ENCODE data around the gene SKIDA1. TPM values are rescaled to one million over a fixed set of nuclear protein-coding genes. Genes with fewer than 3 reads are reported as not detected.

The SKIDA1 gene
- total RNA-seq, 4 donors from 2014 or later = 0.53 to 3.0 (median 1.2) TPM

GRCh38 chr10:21467633-21468032 is 57.8 kb downstream of the SKIDA1 start:
- WGBS = 100% methylated on average over 1 of the region's 1 CpG
- Histone ChIP-seq H3K36me3 (no peaks in the 10 kb centered on the region), H3K9me3 (no peaks in the 10 kb centered on the region), H3K27me3 (no peaks in the 10 kb centered on the region), H3K27ac (no peak overlapping the region), H3K4me1 (no peaks in the 10 kb centered on the region), H3K4me3 (no peak overlapping the region)
- TF ChIP-seq EP300 (IDR thresholded peaks at IDR 0.05) (no peak), POLR2AphosphoS5 (IDR thresholded peaks at IDR 0.05) (no peak), CTCF (IDR thresholded peaks at IDR 0.05) (no peak), POLR2A (IDR thresholded peaks at IDR 0.05) (no peak)
- DNase-seq (ENCODE audit: low spot score in 2 of 2) = no peak

- no peaks in the 10 kb centered on the region for H3K27me3 ChIP-seq
- no peak overlapping the region for H3K27ac ChIP-seq
- no peak overlapping the region for H3K4me3 ChIP-seq
- peak in 1 of 2 donors; percentile 38 for DNase-seq (ENCODE audit: low spot score in 2 of 2)
- no peaks in the 10 kb centered on the region for H3K9me3 ChIP-seq
- no peaks in the 10 kb centered on the region for H3K4me1 ChIP-seq
- H3K36me3 ChIP-seq = no peaks in the 10 kb centered on the region
- TF ChIP-seq POLR2AphosphoS5 (IDR thresholded peaks at IDR 0.05) (no peak), CTCF (IDR thresholded peaks at IDR 0.05) (no peak), EP300 (IDR thresholded peaks at IDR 0.05) (no peak), POLR2A (IDR thresholded peaks at IDR 0.05) (no peak)
- 85% methylated on average over 7 of the region's 7 CpGs for WGBS
Observed at GRCh38 chr10:21464134-21464533, 61.3 kb downstream of the SKIDA1 start.

Other genes starting within 250 kb of the SKIDA1 start
- 10 to 100 TPM; 58.0 to 97.8 (median 64.4) TPM for gene MLLT10, start 8.6 kb upstream of the SKIDA1 start, total RNA-seq